Right lobe of liver (tissue), 6 donors: ENCODE measurements around the gene MFSD12. TPM values are rescaled to one million over a fixed set of nuclear protein-coding genes. Genes with fewer than 3 reads are reported as not detected.
A peak's percentile ranks its signal among the peaks of the same experiment; 100 is the strongest.

Experiments
- ATAC-seq, 4 donors: fragments of 200-7000 bp; cut with Tn5 transposase; one replicate each; pipeline ENCODE4 v1.9.1; 2020; ENCODE audit warnings: mild to moderate bottlenecking in 4 of 4, moderate library complexity in 4 of 4
- DNase-seq, 3 donors: peaks; one replicate each; pipeline ENCODE4 v3.0.0-alpha.2; 2020
- H3K27ac ChIP-seq, 3 donors: fragments of 200-600 bp; one replicate each; pipeline ENCODE4 v1.8.0; 2022
- H3K27me3 ChIP-seq, 2 donors: fragments of 200-600 bp; one replicate each; pipeline ENCODE4 v1.8.0; 2022
- H3K36me3 ChIP-seq, 4 donors: fragments of 200-600 bp; sonication (generic) in 1 of 4; one replicate each; pipeline versions ENCODE4 v1.5.1 to v1.8.0; 2017 to 2022; ENCODE audit warnings: control low read depth in 1 of 4
- H3K4me1 ChIP-seq, 4 donors: fragments of 200-600 bp; sonication (generic) in 1 of 4; one replicate each; pipeline versions ENCODE4 v1.5.1 to v1.8.0; 2017 to 2022; ENCODE audit warnings: control low read depth in 1 of 4
- H3K4me3 ChIP-seq, 3 donors: fragments of 200-600 bp; one replicate each; pipeline ENCODE4 v1.8.0; 2022
- H3K9me3 ChIP-seq, 4 donors: fragments of 200-600 bp; sonication (generic) in 1 of 4; one replicate each; pipeline versions ENCODE4 v1.5.1 to v1.8.0; 2017 to 2022; ENCODE audit warnings: control low read depth in 1 of 4
- CTCF ChIP-seq, 4 donors: fragments of 200-600 bp in 3 of 4; fragments of 450-650 bp in 1 of 4; IDR thresholded peaks; one replicate each; pipeline versions ENCODE4 v1.5.1 to v1.8.0; 2016 to 2022; ENCODE audit warnings: antibody characterized with exemption in 4 of 4, mild to moderate bottlenecking in 2 of 4
- POLR2A ChIP-seq: fragments of 450-650 bp; IDR thresholded peaks from one replicate; pipeline ENCODE4 v1.6.1; 2017; ENCODE audit warnings: antibody characterized with exemption, mild to moderate bottlenecking
- WGBS: methylation state at CpG from one replicate; pipeline ENCODE4 v1.1.6; 2018; ENCODE audit warnings: low coverage, low lambda C conversion rate; ENCODE audit not compliant: insufficient coverage; ENCODE audit errors: missing lambda C conversion rate; 5-methylcytosine and 5-hydroxymethylcytosine counted together
- intact Hi-C, 2 donors: fragments of 100-400 bp; cut with DNase I; formaldehyde crosslinking; loops; one replicate each; pipeline versions ENCODE4 v1.11.2 to v1.14.1; 2022
- total RNA-seq, 6 experiments: library from RNA; depleted of rRNA in 2 of 6; stranded (reverse); fragments of >200 nt in 2 of 6; fragmentation: NEBNext Ultra II Directional in 3 of 6; extraction: Animal tissue kit (Norgen Biotek cat#: 25700) in 3 of 6; gene quantifications; one replicate each; pipeline versions ENCODE4 v1.1.0 to v1.2.4, GENCODE V29; 2016 to 2023
- donor health status: DM: no; HTN: yes; CAD: no.
- donor health status: DM: no; HTN: no; CAD: no.
- donor health status: DM: no; HTN: no; CAD: no.
- donor health status: DM: no; HTN: yes; CAD: no.
- donor health status: DM: no; HTN: yes; CAD: no.

Gene MFSD12
- total RNA-seq, 6 experiments from 2014 or later, result 23.8 to 114 (median 31.5) TPM

DNA sequence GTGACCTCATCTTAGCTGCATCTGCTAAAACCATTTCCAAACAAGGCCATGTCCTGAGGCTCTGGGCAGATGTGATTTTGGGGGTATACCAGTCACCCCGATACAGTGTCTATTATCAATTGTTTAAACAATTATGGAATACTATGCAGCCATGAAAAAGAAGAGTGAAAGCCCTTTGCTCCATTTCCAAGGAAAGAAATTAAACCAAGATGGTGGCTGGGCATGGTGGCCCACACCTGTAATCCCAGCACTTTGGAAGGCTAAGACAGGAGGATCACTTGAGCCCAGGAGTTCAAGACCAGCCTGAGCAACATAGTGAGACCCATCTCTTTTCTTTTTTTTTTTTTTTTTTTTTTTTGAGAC is 17.6 kb downstream of the MFSD12 start:
- Histone ChIP-seq H3K36me3 (peaks cover 0 to 15% (median 0%) of the 10 kb centered on the region in 4 donors), H3K27ac (no peak overlapping the region), H3K27me3 (no peaks in the 10 kb centered on the region), H3K4me1 (no peaks in the 10 kb centered on the region), H3K9me3 (no peaks in the 10 kb centered on the region), H3K4me3 (no peak overlapping the region)
- DNase-seq (no peak), ATAC-seq (no peak)
- TF ChIP-seq CTCF (IDR thresholded peaks at IDR 0.05), result no peak
- no peak for TF ChIP-seq POLR2A
- WGBS, result 100% methylated on average over 1 of the region's 1 CpG
- intact Hi-C loops, result loop anchor here (10.0 kb wide), 2 partner anchors 75 to 85 kb away; partner anchors contain the start of gene CACTIN (in 1 of the 2)

DNA sequence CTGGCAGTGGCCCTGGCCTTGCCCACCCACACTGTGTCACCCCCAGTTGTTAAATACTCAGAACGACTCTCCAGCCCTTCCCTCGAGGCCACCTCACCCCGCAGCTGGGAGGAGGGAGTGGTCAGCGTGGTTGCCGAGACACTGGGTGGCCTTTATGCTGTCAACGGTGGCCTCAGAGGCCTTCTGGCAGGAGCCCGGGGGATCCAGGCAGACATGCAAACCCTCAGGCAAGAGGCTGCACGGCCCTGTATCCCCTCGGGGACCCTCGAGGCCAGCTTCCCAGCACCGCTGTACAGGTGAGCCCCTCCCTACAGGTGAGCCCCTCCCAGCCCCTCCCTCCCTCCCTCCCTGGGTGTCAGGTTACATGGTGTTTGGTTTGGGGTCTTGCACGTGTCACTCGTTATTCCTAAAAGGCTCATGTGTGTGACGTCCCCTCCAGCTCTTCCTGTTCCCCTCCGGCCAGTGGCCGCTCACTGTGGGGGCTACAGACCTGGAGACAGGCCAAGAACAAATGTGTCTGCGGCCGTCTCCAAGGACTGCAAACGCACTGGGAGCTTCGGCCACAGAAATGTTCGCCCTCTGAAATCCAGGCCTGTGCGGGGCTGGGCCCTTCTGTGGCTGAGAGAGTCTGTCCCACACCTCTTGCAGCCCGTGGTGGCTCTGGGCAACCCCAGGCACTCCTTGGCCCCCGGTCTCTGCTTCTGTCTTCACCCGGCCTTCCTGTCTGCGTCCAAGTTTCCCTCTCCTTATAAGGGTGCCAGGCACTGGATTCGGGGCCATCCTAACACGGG is 18.2 kb downstream of the MFSD12 start, which contains the start of gene TEKTIP1:
Gene TEKTIP1 (plus strand): TSS at position 210 of the 791 bp plus-strand sequence. CDS start 4 bp downstream, at position 214.
- no peak for TF ChIP-seq POLR2A
- no peak for TF ChIP-seq CTCF (IDR thresholded peaks at IDR 0.05)
- ATAC-seq (no peak), DNase-seq (peak in 1 of 3 donors; percentile 51)
- 76% methylated on average over 10 of the region's 28 CpGs for WGBS
- intact Hi-C loops, result no loop called here
- Histone ChIP-seq H3K36me3 (peaks cover 0 to 20% (median 0%) of the 10 kb centered on the region in 4 donors), H3K27ac (no peak within 1 kb of the TSS), H3K27me3 (no peaks in the 10 kb centered on the region), H3K9me3 (no peaks in the 10 kb centered on the region), H3K4me1 (no peaks in the 10 kb centered on the region), H3K4me3 (no peak within 1 kb of the TSS)

DNA sequence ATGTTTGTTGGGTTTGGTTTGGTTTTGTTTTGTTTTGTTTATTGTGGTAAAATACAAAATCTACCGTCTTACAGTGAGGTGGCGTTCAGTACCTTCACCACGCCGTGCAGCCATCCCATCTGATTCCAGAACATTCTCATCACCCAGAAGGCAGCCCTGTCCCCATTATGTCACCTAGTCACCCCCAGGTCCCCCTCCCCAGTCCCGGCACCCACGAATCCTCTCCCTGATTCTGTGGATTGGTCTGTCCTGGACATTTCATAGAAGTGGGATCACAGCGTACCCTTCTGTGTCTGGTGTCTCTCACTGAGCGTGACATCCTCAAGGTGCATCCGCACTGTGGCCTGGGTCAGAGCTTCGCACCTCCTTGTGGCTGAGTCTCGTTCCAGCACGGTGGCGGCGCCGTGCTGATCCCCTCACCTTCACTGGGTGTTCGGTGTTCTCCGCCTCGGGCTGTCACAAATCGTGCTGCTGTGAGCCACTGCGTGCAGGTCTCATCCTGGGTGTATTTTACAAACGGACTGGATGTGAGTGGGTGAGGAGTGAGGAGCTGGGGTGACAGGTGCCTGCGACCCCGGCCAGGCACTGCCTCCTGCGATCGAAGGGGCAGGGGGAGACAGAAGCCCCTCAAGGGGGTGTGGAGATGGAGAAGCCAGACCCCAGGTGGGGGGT is 19.0 kb downstream of the MFSD12 start:
- no peaks in the 10 kb centered on the region for H3K4me1 ChIP-seq
- no peak overlapping the region for H3K27ac ChIP-seq
- WGBS, result 81% methylated on average over 15 of the region's 25 CpGs
- H3K36me3 ChIP-seq, result peaks cover 0 to 27% (median 0%) of the 10 kb centered on the region in 4 donors
- TF ChIP-seq CTCF (IDR thresholded peaks at IDR 0.05) (no peak), POLR2A (no peak)
- DNase-seq, result no peak
- H3K27me3 ChIP-seq, result no peaks in the 10 kb centered on the region
- no peak overlapping the region for H3K4me3 ChIP-seq
- intact Hi-C loops, result no loop called here
- no peak for ATAC-seq
- no peaks in the 10 kb centered on the region for H3K9me3 ChIP-seq

DNA sequence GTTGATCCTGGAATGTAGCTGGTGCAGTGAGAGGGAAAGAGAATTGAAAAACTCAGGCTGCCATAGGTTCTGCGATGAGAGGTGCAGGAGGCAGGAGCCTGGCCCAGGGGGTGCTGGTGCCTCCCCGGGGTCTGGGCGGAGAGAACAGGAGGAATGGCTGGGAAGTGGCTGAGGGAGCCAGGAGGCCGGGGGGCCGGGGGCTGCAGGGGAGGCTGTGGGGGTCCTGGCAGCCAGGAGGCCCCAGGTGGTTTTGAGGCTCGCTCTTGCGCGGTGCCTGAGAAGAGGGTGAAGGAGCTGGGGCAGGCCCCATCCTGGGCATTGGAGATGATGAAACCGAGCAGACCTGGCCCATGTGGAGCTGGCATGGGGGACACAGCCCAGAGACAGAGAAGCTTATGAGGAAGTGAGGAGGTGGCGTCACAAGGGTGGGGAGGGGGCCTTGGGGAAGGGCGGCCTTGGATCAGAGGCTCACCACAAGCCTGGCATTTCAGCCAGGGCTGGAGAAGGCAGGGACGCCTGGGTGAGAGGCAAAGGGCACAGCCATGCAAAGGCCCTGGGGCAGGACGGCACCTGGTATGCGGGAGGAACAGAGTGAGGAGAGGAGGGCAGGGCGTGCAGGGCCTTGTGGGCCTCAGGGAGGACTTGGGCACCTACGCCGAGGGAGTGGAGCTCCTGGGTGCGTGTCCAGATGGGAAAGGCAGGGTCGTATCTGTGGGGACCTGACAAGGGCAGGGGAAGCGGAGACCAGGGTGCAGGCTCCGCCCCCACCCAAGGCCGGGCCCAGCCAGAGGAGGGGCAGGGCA is 19.7 kb downstream of the MFSD12 start:
- H3K9me3 ChIP-seq, result no peaks in the 10 kb centered on the region
- intact Hi-C loops, result no loop called here
- H3K4me1 ChIP-seq, result no peaks in the 10 kb centered on the region
- 65% methylated on average over 9 of the region's 22 CpGs for WGBS
- H3K4me3 ChIP-seq, result no peak overlapping the region
- ATAC-seq (peak; percentile 8 to 34 (median 10)), DNase-seq (peak in 1 of 3 donors; percentile 52)
- TF ChIP-seq POLR2A (no peak), CTCF (IDR thresholded peaks at IDR 0.05) (no peak)
- H3K27ac ChIP-seq, result no peak overlapping the region
- no peaks in the 10 kb centered on the region for H3K27me3 ChIP-seq
- peaks cover 0 to 35% (median 2%) of the 10 kb centered on the region in 4 donors for H3K36me3 ChIP-seq
